Measurements from ENCODE around the gene TSPAN3.

Gene TSPAN3

DNA sequence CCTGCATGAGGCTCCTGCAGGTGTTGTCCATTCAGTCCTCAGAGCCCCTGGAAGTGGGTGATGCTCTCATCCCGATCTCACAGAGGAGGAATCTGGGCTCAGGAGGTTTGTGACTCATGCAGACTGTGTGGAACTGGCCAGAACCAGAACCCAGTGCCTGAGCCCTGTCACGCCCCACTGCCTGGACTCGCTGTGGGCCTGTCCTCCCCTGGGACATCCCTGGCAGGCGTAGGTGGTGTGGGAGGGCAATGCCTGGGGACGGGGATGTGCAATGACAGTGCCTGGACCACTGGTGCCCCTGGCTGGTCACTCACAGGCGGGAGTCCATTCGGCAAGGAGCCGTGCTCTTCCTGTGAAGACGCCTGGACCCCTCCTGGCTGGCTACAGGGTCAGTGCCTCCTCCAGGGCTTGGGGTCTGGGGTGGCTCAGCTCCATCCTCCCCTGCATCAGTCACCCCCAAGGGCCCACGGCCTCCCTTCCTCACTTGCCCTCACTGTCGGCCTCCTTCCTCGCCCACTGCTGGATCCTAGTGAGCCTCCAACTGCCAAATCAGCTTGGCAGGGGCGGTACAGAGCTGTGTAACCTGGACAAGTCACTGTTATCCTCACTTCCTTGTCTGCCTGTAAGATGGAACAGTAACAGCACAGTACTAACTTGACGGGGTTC, 61.1 kb downstream of the TSPAN3 start:
- no peak for DNase-seq

DNA sequence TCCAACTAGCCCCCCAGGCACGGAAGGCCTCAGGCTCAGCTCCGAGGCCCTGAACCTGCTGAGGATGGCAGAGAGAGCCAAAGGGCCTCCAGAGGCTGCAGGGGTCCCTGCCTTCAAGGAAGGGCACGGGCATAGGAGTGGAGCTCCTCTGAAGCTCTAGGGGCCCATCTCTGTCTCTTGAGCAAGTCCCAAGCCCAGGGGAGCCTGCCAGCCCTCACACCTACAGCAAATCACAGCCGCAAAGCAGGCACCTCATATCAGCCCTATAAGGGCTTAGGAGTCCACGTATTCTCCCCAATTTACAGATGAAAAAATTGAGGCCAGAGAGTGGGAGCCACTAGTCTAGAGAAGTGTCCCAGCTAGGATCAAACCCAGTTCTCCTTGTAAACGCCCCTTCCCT, 61.7 kb downstream of the TSPAN3 start:
- no peak for DNase-seq

DNA sequence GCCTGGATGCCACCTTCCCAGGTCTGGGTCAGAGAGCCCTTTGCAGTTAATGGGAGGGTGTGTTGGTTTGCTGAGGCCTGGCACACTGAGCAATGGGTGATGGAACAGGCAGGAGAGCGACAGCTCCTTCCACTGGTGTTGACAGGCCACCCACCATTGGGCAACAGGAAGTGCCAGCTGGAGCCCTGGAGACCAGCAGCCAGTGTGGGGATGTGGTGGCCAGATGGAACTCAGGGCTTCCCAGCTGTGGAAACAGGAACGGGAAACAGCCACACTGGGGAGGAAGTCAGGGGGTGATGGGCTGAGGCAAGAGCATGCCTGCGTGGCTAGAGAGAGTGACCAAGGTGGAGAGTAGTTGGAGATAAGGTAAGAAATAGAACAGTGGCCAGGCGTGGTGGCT, 66.7 kb downstream of the TSPAN3 start:
- DNase-seq = peak in 6 of 14 donors; percentile 7 to 66 (median 20)

DNA sequence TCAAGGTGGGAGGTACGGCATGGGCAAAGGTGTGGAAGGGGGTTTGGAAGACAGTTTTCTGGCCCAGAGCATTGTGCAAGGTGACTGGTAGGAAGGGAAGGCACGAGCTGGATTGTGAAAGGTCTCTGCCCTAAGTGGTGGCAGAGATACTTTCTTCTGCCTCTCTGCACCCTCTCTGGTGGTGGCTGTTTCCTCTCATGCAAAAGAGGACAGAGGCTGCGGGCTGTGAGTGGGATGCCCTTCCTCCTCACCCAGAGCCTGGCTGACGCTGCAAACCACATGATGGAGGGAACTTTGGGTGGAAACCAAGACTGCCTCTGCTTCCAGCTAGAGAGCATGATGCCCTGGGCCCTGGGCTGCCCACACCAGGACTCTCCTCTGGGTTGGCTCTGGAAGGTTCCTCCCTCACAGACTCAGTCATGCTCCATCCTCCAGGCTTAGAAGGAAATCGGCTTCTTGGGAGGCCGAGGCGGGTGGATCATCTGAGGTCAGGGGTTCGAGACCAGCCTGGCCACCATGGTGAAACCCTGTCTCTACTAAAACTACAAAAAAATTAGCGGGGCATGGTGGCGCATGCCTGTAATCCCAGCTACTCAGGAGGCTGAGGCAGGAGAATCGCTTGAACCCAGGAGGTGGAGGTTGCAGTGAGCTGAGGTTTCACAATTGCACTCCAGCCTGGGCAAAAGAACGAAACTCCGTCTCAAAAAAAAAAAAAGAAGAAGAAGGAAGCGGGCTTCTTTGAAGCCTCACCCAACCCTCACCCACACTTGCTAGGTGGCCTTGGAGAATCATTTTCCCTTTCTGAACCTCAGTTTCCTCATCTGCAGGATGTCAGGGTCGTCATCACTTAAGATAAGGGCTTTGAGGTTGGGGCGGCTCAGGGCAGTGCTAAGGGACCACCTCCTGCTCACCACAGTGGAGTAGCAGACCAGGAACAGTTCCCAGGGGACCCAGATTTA, 67.7 kb downstream of the TSPAN3 start:
- DNase-seq = peak in 7 of 14 donors; percentile 11 to 50 (median 34)

DNA sequence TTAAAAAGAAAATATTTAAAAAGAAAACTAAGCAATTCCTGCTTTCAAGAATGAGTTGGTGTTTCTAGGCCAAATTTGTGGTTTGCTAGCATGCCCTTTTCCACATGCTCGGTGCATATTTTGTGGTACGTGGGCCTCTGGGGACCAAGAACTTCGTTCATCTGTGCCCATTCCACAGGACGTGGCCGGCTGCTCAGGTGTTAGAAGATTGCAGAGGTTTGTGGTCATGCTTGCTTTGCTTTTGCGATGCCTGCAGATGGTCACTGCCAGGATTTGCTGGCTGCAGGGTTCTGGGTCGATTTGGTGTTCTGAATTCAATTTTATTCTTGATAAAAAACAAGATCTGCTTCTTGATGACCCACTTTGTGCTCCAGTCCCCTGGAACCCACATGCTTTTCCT, 68.5 kb downstream of the TSPAN3 start:
- DNase-seq = no peak

DNA sequence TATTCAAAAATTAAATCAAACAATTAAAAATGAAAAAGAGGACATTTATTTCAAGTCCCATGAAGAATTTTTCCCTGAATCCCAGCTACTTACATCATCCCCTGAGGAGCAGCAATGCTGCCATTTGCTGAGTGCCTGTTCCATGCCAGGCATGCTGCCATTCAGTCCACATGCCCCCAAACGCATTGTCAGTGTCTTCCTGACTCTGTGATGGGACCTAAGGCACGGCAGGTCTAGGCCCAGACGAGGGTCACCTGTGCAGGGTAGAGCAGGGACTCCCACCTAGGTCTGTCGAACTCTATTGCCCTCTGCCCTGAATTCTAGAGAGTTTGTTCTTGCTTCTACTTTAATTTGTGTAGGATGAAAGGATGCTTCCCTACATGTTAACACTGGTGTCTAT, 68.9 kb downstream of the TSPAN3 start:
- no peak for DNase-seq

DNA sequence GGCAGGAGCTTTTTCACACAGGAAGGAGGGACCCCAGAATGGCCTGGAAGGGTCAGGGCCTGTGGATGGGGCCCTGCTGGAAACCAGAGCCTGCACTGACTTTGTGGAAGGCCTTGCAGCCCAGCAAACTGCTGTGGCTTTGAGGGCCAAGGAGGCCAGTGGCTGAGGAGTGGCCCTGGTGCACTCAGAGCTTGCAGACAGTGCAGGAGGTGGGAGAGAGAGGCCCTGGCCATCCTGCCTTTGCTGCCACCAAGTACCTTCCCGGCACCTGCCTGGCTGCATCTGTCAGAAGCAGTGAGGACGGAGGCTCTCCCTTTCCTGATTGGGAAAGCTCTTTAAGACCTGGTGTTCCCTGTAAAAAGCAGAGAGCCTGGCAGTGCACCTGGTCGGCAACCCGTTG, 69.6 kb downstream of the TSPAN3 start:
- DNase-seq = no peak

DNA sequence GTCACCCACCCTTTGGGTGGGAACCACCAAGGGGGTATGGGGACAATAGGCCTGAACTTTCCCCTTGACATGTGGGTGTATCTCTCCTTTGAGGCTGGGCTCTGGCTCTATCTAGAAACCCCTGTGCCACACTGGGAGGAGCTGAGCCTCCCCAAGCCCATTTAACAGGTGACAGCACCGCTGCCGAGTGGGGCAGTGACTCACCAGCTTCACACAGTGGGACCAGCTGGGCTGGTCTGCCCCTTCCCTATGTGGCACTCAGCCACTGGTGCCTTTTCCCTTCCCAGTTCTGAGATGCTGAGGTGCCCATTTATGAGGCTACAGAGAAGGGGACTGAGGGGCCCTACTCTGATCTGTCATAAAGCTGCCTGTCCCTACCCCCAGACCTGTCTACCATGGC, 70.9 kb downstream of the TSPAN3 start:
- no peak for DNase-seq

DNA sequence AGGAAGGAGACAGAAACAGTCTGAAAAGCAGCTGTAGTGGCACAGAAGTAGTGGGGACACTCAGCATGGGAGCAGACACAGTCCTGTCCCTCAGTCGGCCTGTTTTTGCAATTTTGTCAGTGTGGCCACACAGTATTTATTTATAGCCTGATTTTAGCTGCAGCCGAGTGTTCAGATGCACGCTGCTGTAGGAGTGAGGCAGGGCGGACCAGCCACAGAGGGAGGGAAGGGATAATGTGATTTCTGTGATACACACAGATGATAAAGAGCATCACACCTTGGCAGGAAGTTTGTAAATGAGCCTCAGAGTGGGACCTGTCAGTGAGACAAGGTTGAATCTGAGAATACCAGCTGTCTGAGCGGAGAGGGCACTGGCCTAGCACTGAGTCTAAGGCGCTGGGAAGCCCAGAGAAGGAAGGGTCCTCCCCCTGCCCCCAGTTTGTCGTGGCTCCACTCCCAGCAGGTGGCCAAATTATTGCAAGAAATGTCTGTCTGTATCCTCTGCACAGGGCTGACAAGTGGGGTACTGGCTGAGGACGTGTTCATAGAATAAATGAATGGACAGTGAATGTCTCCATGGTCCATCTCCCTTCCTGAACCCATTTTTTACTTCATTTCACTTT, 72.1 kb downstream of the TSPAN3 start:
- no peak for DNase-seq

DNA sequence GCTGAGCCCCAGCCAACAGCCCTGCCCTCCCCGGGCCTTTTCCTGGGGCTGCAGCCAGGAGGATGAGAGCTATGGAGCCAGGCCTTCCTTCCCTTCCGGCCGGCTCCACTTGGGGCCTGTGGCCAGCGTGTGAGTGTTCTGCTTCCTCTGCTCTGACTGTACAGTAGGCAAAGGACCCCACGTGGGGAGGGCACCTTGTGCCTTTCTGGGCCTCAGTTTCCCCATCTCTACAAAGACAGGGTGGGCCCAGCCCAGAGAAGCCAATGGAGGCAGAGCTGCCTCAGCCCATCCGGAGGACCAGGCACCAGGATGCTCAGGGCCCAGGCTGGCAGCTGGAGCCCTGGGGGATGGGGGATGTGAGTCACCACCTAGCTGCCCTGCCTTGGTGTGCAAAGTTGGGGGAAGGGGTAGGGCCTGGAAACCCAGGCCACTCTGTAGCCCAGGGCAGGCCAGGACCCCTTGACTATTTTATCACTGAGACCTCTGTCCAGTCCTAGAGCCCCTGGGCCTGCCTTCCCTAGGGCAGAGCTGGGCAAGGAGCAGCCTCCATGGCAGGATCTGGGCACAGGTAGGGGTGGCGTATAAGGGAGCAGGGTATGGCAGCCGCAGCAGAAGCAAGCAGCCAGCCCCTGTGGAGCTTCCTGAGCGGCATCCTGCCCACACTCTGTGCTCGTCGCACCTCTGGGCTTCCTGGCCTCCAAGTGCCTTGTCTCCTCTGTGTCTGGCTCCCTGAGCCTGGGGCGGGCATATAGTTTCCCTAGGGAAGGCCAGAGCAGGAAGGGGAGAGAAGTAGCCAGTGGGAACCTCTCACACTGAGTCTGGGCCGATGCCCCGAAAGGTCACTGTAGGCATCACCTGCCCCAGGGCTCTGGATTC, 74.1 kb downstream of the TSPAN3 start:
- peak in 6 of 14 donors; percentile 9 to 79 (median 23) for DNase-seq

DNA sequence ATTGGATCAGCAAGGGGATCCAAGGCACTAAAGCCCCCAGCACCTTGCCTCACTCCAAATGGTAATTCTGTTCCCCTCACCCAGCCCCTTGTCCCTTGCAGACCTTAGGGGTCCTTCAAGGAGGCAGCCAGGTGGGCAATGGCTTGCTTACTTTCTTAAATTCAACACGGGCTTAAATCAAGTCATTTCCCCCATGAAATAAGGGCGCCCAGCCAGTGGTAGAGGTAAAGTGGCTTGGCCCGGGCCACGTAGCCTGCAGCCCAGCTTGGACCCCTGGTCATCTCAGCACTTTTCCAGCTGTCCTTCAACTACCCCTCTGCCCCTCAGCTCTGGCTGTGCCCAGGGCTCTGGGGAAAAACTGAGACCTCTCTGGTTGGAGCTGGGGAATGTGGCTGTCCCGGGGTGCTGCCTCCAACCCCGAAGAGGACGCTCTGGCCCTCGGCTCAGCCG, 74.8 kb downstream of the TSPAN3 start:
- no peak for DNase-seq

DNA sequence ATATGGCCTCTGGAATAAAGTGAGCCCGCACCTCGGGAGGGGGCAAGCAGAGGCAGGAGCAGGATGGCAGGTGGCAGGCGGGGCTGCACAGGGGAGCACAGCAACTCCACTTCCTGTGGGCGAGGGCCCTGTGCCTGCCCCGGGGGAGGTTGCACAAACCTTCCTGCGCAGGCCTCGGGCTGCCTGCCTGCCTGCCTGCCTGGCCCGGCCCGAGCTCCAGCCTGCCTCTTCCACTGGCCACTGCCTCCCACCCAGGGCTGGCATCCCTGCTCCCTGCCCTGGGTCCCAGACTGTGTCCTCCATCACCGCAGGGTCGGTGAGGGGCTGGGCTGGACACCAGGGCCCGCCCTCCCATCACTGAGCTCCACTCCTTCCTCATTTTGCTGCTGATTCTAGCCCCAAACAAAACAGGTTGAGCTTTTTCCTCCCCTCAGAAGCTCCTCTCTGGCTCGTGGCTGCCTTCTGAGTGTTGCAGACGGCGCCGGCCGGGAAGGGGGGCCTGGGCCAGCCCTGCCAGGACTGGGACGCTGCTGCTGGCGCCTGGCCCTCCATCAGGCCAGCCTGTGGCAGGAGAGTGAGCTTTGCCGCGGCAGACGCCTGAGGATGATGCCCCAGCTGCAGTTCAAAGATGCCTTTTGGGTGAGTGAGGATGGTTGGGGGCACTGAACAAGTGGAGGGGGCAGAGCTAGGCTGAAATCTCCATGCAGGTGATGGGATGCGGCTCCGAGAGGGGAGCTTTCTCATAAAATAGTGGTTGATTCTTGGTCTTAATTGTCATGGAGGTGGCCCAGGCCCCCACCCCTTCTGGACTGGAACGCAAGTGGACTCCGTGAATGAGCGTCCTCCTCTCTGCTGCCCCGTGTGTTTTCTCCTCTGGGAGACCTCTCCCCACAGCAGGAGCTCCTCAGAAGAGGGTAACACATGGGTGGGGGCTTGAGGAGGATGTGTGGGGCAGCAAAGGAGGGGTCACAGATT, 75.7 kb downstream of the TSPAN3 start, which contains the start of gene PSTPIP1:
TSS of gene PSTPIP1 (plus strand) at position 156 of the 975 bp plus-strand sequence. CDS start at position 604, 448 bp downstream.
- peak in 12 of 14 donors; percentile 19 to 76 (median 42) for DNase-seq

DNA sequence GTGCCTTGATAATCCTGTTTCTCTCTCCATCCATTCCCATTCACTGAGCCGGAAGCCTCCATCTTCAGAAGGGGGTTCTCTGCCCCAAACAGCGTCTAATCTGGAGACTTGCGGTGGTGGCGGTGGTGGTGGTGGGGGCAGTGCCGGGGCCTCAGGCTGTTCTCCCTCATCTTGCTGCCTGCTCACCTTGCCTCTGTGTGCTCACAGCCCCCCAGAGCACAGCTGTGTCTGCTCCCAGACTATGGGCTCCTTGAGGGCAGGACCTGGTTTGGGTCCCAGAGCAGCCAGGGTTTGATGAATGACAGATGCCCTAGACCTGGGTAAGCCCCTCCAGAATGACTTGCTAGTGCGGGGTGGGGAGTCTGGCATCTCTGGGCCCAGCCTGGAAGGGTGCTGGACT, 76.4 kb downstream of the TSPAN3 start:
- DNase-seq = no peak

DNA sequence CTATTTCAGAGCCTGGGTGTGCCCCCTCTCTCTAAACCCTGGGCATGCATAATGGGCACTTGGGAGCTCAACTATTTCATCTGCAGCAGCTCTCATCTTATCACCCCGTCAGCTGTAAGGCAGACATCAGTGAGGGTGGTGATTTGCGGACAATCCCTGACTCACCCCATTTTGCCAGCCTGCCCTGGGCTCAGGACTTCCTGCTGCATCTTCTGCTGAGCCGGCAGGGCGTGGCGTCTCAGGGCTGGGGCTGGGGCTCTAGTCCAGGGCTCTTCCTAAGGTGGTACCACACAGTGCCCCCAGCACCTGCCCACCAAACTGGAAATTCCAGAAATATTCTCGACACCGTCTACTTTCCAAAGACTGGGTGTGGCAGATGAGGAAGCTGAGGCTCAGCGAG, 76.9 kb downstream of the TSPAN3 start:
- DNase-seq = no peak

DNA sequence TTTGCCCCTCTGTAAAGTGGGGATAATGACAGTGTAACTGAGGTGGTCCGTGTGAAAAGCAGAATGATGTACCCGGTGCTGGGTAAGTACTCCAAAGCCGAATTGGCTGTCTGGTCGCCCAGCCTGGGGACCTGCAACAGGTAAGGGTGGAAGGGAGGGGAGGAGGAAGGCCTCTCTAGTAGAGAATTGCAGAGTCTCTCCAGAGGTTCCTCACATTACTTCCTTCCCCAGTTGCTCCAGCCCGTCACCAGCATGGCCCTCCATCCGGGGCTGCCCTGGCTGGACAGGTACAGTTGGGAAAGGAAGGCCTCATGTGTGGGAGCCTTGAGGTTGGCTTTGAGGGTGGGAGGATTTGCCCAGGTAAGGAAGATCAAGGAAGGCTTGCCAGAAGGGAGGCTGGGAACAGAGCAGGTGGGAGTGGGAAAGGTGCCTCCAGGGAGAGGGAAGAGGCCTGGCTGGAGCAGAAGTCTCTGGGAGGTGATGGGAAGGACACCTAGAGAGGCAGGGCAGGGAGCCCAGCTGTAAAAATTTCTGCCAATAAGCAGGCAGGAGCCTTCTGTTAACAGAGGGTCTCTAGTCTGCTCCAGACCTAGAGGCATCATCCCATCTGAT, 77.7 kb downstream of the TSPAN3 start:
- no peak for DNase-seq

DNA sequence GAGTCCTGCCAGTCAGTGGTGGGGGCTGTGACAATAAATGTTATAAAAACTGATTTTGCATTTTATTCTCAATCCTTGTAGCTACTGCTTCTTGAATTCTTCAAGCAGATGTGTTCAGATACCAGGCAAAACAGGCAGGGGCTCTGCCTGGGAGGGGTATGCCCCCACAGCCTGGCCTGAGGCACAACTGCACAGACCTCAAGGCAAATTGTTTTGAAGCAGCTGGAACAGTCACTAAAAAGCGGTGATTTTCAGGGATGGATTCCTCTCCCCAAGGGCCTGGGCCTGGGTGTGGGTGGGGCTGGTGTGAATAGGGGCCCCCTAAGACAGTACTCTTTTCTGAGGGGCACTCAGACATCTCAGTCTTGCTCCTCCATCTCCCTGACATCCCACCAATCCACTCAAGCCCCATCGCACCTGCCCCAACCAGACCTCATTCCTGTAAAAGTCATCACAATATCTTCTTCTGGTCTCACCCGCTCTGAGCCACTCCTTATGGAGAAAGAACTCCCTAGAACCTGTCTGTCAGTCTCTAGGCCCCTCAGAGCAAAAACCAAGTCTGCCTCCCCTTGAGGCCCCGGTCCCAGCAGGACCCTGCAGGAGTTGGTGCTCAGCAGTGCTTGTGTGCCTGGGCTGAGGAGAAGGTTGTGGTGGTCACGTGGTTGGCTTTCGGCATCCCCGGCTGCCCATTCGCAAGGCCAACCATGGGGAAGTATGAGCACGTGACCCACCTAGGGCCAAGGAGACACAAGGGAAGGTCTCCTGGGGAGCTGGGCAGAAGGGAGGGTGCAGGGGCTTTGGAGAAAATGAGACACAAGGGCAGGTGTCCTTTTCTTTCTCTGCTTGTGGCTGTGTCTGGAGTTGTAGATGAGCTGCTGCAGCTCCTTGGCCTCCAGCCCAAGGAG, 78.9 kb downstream of the TSPAN3 start:
- peak in 5 of 14 donors; percentile 13 to 35 (median 25) for DNase-seq

All from C1 segment of cervical spinal cord (tissue), 14 donors.